GM21515 (cell line): ENCODE results near the gene PSAPL1.

ENCODE experiments used
- ATAC-seq: cut with Tn5 transposase; IDR thresholded peaks from one replicate; pipeline ENCODE4 v1.9.1; 2021; ENCODE audit not compliant: unreplicated experiment

The PSAPL1 gene

GRCh38 chr4:7420661-7421040 is 14.1 kb downstream of the PSAPL1 start:
- ATAC-seq = no peak

- no peak for ATAC-seq
Observed at GRCh38 chr4:7419961-7420660, 14.6 kb downstream of the PSAPL1 start.

- ATAC-seq = no peak
Observed at GRCh38 chr4:7418131-7418943, 16.4 kb downstream of the PSAPL1 start.

- no peak for ATAC-seq
Observed at GRCh38 chr4:7417639-7418038, 17.1 kb downstream of the PSAPL1 start.

- ATAC-seq = no peak
Observed at GRCh38 chr4:7416745-7417432, 17.8 kb downstream of the PSAPL1 start.

DNA sequence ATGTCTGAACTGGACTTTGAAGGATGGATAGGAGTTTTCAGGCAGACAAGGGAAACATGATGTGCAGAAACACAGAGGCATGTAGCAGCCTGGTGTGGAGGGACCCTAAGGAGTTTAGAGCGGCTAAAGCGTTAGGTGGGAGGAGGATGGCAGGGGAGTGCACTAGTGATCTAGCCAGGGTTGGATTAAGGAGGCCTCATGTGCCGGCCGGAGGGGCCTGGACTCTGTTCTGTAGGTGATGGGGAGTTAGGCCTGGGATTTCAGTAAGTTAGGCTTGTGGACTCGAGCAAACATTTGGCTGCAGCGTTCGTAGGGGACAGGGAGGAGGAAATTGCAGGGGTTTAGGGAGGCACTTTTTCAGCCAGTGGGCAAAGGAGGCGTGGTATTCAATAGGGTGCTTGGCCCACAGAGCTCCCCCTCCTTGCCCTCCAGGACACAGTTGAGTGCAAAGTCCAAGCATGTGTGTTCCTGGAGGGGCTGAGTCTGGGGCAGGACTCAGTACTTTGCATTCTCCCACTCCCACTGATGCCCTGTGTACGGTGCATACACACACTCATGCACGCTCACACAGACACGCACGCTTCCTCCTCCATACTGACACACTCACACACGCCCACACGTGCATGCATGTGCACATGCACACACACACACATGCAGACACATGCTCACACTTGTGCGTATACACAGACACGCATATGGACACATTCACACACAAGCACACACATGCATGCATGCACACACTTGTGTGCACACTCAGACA is 18.6 kb downstream of the PSAPL1 start:
- no peak for ATAC-seq

GRCh38 chr4:7414736-7415510 is 19.8 kb downstream of the PSAPL1 start:
- ATAC-seq = no peak

DNA sequence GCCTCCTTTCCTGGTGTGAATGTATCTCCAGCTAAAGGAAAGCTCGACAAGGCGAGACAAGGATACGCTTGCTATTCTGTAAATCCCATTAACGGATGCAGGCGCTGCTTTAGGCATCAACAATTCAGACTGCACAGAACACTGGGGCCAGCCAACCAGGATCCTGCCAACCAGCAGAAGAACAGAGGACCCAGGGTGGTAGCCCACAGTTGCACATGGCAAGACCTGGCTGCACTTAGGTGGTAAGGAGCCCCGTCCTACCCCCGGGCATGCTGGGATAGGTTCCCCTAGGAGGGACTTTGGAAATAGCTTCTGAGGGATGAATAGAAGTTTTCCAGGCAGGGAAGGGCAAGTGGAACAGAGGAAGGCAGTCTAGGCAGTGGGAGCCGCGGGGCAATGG is 20.7 kb downstream of the PSAPL1 start:
- ATAC-seq = no peak

- ATAC-seq = no peak
Observed at GRCh38 chr4:7412554-7412912, 22.2 kb downstream of the PSAPL1 start.

DNA sequence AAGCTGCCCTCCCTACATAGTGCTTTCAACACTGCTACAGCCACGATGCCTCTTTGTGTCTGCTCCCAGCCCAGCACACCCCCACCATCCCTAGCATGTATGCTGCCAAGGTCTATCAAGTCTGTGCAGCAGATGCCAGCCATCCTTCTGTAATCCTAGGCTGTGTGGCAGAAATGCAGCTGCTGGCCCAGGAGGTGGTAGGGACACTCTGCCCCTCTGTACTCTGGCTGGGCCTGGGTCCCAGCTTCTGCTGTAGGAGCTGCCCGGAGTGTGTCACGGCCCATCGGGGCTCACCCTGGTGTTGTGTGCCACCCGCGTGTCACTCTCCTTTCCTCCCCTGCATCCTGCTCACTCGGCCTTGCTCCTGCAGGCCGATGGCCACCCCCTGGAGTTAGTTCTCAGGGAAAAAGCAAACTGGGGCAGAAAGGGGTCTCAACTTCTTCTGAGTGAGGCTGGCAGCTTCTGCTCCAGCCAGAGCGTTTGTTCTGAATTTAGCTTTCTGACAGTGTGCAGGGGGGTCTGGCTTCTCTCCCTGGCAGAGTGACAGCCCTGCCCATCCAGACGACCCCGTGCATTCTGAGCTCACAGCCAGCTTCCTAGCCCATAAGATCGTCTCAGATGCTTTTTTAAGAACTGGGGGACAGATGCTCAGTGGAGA is 22.7 kb downstream of the PSAPL1 start:
- ATAC-seq = no peak

GRCh38 chr4:7411491-7411890 is 23.2 kb downstream of the PSAPL1 start:
- no peak for ATAC-seq

- ATAC-seq = no peak
Observed at GRCh38 chr4:7410446-7410845, 24.3 kb downstream of the PSAPL1 start.

DNA sequence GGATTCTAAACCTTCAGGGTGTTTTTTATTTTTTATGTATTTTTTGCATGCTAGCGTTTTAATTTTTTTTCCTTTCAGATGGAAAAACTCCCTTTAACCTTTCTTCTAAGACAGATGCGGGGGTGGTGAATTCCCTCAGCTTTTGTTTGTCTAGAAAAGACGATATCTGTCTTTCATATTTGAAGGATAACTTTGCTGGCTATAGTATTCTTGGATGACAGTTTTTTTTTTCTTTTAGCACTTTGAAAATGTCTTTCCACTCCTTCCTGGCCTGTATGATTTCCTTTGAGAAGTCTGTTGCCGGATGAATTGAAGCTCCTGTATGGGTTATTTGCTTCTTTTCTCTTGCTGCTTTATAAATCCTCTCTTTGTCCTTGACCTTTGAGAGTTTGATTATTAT is 26.6 kb downstream of the PSAPL1 start:
- no peak for ATAC-seq

DNA sequence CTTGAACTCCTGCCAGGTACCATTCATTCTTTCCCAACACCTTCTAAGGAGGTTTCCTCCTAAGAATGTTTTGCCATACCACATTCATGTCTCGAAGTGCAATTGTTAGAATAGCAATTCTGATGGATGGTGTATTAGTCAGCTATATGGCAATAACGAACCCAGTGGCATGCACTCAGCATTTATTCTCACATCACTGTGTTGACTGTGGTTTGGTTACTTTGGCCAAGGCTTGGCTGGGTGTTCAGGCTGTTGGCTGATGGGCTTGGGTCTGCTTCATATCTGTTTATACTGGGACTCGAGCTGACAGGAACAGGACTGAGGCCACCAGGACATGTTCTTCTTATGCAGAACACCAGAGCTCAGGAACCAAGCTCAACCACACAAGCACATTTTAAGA is 31.7 kb downstream of the PSAPL1 start:
- ATAC-seq = no peak

DNA sequence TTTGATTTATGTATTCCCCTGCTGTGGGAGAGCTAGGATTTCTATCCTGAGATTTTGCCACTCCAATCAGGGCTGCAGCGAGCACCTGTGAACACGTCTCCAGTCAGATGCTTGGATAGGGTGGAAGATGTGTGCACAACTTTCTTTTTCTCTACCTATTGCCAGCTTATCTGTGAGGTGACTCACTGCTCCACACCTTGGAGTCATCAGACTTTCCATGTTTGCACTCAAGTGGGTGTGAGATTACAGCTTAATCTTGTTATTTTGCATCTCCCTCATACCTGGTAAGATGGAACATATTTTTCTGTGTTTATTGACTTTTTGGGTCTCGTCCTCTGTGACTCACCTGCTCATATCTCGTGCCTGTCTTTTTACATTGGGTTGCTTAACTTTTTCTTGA is 32.2 kb downstream of the PSAPL1 start:
- ATAC-seq = no peak

DNA sequence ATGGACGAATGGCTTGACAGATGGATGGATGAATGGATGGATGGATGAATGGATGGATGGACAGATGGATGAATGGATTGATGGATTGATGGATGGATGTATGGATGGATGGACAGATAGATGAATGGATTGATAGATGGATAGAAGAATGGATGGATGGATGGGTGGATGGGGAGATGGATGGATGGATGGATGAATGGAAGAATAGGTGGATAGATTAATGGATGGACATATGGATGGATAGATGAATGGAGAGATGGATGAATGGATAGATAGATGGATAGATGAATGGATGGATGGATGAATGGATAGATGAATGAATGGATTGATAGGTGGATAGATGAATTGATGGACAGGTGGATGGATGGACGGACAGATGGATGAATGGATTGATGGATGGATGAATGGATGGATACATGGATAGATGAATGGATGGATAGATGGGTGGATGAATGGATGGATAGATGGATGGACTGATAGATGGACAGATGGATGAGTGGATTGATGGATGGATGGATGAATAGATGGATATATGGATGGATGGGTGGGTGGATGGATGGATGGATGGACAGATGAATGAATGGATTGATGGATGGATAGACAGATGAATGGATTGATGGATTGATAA is 33.9 kb downstream of the PSAPL1 start:
- no peak for ATAC-seq

- no peak for ATAC-seq
Observed at GRCh38 chr4:7399440-7400234, 35.1 kb downstream of the PSAPL1 start.

DNA sequence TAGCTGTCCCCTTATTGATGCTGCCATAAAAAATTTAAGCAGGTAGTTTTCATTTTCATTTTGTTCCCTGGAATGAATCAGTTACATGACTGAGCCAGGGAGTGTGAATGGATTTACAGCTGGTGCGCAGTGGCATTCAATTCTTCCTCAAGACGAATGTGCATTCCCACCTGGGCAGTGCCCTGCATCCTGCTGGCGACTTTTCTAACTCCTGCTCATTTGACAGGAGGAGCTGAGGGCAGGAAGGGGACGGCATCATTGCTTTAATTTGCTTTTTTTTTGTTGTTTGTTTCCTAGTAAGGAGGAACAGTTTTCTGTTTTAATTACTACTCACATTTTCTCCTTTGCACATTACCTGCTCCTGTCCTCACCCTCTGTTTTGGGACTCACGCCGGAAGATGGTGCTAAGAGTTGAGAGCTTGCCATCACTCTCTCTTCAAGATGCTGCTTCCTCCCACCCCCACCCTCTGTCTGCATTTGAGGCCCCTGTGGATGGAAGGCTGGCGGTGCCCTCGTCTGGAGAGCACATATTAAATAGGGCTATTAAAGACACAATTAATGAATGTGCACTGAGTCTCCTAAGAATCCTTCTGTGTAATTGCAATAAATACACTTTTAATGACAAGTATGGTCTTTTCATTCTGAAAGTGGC is 35.8 kb downstream of the PSAPL1 start:
- ATAC-seq = no peak
